Activated CD4-positive, alpha-beta memory T cell treated with anti-CD3 and anti-CD28 coated beads for 36 hours (primary cell): ENCODE data around the gene RANBP3. TPM values are rescaled to one million over a fixed set of nuclear protein-coding genes. Genes with fewer than 3 reads are reported as not detected.
A peak's percentile ranks its signal among the peaks of the same experiment; 100 is the strongest.

ENCODE experiments used
- CTCF ChIA-PET: fragments of 350-600 bp; sonication (Branson Sonifier 250); formaldehyde crosslinking; loops from one replicate; lab custom pipeline; 2021; ENCODE audit warnings: antibody characterized with exemption, inconsistent platforms; lab: Charles Lee
- POLR2A ChIA-PET: fragments of 350-600 bp; sonication (Branson Sonifier 250); formaldehyde crosslinking; loops from one replicate; lab custom pipeline; 2021; ENCODE audit warnings: antibody characterized with exemption; lab: Charles Lee
- DNase-seq: peaks from one replicate; pipeline ENCODE4 v3.0.0-alpha.2; 2020
- H3K27ac Mint-ChIP-seq: one replicate; pipeline ENCODE4 v1.8.0; 2021; ENCODE audit warnings: mixed read lengths
- H3K27me3 Mint-ChIP-seq: one replicate; pipeline ENCODE4 v1.8.0; 2021; ENCODE audit warnings: mixed read lengths
- H3K36me3 Mint-ChIP-seq: one replicate; pipeline ENCODE4 v1.8.0; 2021; ENCODE audit warnings: mixed read lengths
- H3K4me1 Mint-ChIP-seq: one replicate; pipeline ENCODE4 v1.8.0; 2021; ENCODE audit warnings: low read depth, mixed read lengths
- H3K4me3 Mint-ChIP-seq: one replicate; pipeline ENCODE4 v1.8.0; 2021; ENCODE audit warnings: mild to moderate bottlenecking, mixed read lengths
- H3K9me3 Mint-ChIP-seq: one replicate; pipeline ENCODE4 v1.8.0; 2021; ENCODE audit warnings: mixed read lengths
- intact Hi-C: fragments of 100-400 bp; cut with micrococcal nuclease; formaldehyde crosslinking; loops from one replicate; pipeline ENCODE4 v1.15.1; 2023
- total RNA-seq, 2 experiments: library from RNA; stranded (reverse); gene quantifications; one replicate each; pipeline ENCODE4 v1.2.3, GENCODE V29; 2021

The RANBP3 gene
- total RNA-seq, 2 experiments from 2014 or later: 78.1 to 81.3 TPM

- Mint-ChIP-seq H3K36me3 (peaks cover 5% of the 10 kb centered on the region), H3K27ac (no peak overlapping the region), H3K27me3 (no peaks in the 10 kb centered on the region), H3K9me3 (no peaks in the 10 kb centered on the region), H3K4me3 (no peak overlapping the region), H3K4me1 (no peaks in the 10 kb centered on the region)
- CTCF ChIA-PET: no interaction called here
- intact Hi-C loops: no loop called here
- DNase-seq: no peak
- POLR2A ChIA-PET: no interaction called here
Observed at GRCh38 chr19:5915782-5916165, 62.2 kb downstream of the RANBP3 start.

- intact Hi-C loops: no loop called here
- Mint-ChIP-seq H3K27ac (no peak overlapping the region), H3K9me3 (no peaks in the 10 kb centered on the region), H3K4me3 (no peak overlapping the region), H3K36me3 (peaks cover 5% of the 10 kb centered on the region), H3K4me1 (no peaks in the 10 kb centered on the region), H3K27me3 (no peaks in the 10 kb centered on the region)
- no peak for DNase-seq
- ChIA-PET CTCF (no interaction called here), POLR2A (no interaction called here)
Observed at GRCh38 chr19:5914946-5915781, 62.8 kb downstream of the RANBP3 start.

GRCh38 chr19:5914358-5914774 lies 63.6 kb downstream of the RANBP3 start:
- peaks cover 5% of the 10 kb centered on the region for H3K36me3 Mint-ChIP-seq
- no peaks in the 10 kb centered on the region for H3K27me3 Mint-ChIP-seq
- DNase-seq: no peak
- CTCF ChIA-PET: no interaction called here
- intact Hi-C loops: no loop called here
- POLR2A ChIA-PET: no interaction called here
- no peaks in the 10 kb centered on the region for H3K4me1 Mint-ChIP-seq
- H3K9me3 Mint-ChIP-seq: no peaks in the 10 kb centered on the region
- no peak overlapping the region for H3K4me3 Mint-ChIP-seq
- no peak overlapping the region for H3K27ac Mint-ChIP-seq

GRCh38 chr19:5913739-5914357 lies 64.1 kb downstream of the RANBP3 start, which contains the start of gene CAPS:
TSS of gene CAPS (plus strand) at chr19:5914254. CDS start at chr19:5914407, 153 bp downstream.
- peak within 1 kb of the TSS; percentile 18 for H3K27ac Mint-ChIP-seq
- no peak within 1 kb of the TSS for H3K4me3 Mint-ChIP-seq
- ChIA-PET POLR2A (no interaction called here), CTCF (no interaction called here)
- no peaks in the 10 kb centered on the region for H3K9me3 Mint-ChIP-seq
- peaks cover 5% of the 10 kb centered on the region for H3K36me3 Mint-ChIP-seq
- no peaks in the 10 kb centered on the region for H3K27me3 Mint-ChIP-seq
- H3K4me1 Mint-ChIP-seq: no peaks in the 10 kb centered on the region
- no peak for DNase-seq
- intact Hi-C loops: no loop called here

DNA sequence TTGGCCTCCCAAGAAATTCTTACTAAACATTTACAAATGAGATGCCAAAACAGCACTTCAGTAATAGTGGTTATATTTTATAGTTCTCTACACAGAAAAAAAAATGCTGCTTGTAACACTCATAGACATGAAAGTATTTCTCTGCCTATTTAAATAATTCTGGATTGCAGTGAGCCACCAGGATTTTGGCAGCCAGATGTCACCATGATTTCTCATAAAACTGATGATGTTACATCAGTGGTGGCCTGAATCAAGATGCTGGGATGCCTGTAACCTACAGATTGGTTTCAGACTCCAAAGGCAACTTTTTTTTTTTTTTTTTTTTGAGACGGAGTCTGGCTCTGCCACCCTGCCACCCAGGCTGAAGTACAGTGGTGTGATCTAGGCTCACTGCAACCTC lies 66.6 kb downstream of the RANBP3 start:
- Mint-ChIP-seq H3K27me3 (no peaks in the 10 kb centered on the region), H3K4me3 (no peak overlapping the region), H3K4me1 (peaks cover 11% of the 10 kb centered on the region), H3K9me3 (no peaks in the 10 kb centered on the region), H3K36me3 (peaks cover 1% of the 10 kb centered on the region), H3K27ac (no peak overlapping the region)
- intact Hi-C loops: no loop called here
- POLR2A ChIA-PET: no interaction called here
- DNase-seq: no peak
- CTCF ChIA-PET: no interaction called here

DNA sequence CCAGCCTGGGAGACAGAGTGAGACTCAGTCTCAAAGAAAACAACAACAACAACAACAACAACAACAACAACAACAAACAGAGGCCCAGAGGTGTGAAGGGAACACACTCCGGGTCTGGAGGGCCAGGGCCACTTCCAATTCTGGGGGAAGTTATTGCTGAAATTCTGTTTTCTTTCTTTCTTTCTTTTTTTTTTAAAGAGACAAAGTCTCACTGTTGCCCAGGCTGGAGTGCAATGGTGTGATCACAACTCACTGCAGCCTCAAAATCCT lies 67.4 kb downstream of the RANBP3 start:
- POLR2A ChIA-PET: no interaction called here
- Mint-ChIP-seq H3K36me3 (no peaks in the 10 kb centered on the region), H3K4me3 (no peak overlapping the region), H3K9me3 (no peaks in the 10 kb centered on the region), H3K4me1 (peaks cover 18% of the 10 kb centered on the region), H3K27me3 (no peaks in the 10 kb centered on the region), H3K27ac (no peak overlapping the region)
- intact Hi-C loops: no loop called here
- CTCF ChIA-PET: no interaction called here
- DNase-seq: no peak

DNA sequence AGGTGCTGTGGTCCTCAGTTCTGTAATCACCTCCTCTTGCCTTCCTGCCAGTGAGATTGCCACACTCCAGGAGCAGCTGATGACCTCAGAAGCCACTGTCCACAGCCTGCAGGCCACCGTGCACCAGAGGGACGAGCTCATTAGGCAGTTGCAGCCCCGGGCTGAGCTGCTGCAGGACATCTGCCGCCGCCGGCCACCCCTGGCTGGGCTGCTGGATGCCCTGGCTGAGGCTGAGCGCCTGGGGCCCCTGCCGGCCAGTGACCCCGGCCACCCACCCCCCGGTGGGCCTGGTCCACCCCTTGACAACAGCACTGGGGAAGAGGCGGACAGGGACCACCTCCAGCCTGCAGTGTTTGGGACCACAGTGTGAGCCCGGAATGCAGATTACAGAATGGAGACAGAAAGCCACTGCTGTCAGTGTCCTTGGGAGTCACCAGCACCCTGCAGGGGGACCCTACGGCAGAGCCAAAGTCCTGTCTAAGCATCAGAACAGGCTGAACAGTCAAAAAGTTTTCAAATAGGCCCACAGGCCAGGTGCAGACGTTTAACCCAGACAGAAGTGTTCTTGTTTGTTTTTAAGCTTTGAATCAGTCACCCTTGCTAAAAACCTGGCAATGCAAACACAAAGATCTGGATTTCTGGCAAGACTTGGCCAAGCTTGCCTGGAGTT lies 69.0 kb downstream of the RANBP3 start:
- H3K9me3 Mint-ChIP-seq: no peaks in the 10 kb centered on the region

GRCh38 chr19:5907241-5907640 lies 70.7 kb downstream of the RANBP3 start:
- intact Hi-C loops: no loop called here
- no peaks in the 10 kb centered on the region for H3K9me3 Mint-ChIP-seq
- no peak overlapping the region for H3K4me3 Mint-ChIP-seq
- H3K27ac Mint-ChIP-seq: peak overlapping the region; percentile 11
- H3K27me3 Mint-ChIP-seq: no peaks in the 10 kb centered on the region
- peak; percentile 48 for DNase-seq
- peaks cover 26% of the 10 kb centered on the region for H3K4me1 Mint-ChIP-seq
- CTCF ChIA-PET: interaction anchor here (0.6 to 2.6 kb wide), 2 partner anchors 103 to 115 kb away, joined by 3 to 8 read pairs; no protein-coding TSS in a partner anchor
- peaks cover 2% of the 10 kb centered on the region for H3K36me3 Mint-ChIP-seq
- POLR2A ChIA-PET: no interaction called here

More for the DNA sequence above, 69.0 kb downstream of the RANBP3 start:
- ChIA-PET POLR2A (no interaction called here), CTCF (interaction anchor here (1.3 to 1.4 kb wide), 2 partner anchors 59 to 105 kb away, joined by 4 to 5 read pairs; no protein-coding TSS in a partner anchor)
- intact Hi-C loops: no loop called here
- Mint-ChIP-seq H3K4me1 (peaks cover 18% of the 10 kb centered on the region), H3K27ac (no peak overlapping the region), H3K4me3 (no peak overlapping the region), H3K36me3 (no peaks in the 10 kb centered on the region), H3K27me3 (no peaks in the 10 kb centered on the region)
- no peak for DNase-seq

GRCh38 chr19:5905114-5905778 lies 72.7 kb downstream of the RANBP3 start:
- Mint-ChIP-seq H3K36me3 (peaks cover 8% of the 10 kb centered on the region), H3K9me3 (no peaks in the 10 kb centered on the region), H3K4me1 (peaks cover 34% of the 10 kb centered on the region), H3K27ac (peak overlapping the region; percentile 33), H3K27me3 (no peaks in the 10 kb centered on the region), H3K4me3 (peak overlapping the region; percentile 97)
- no peak for DNase-seq
- CTCF ChIA-PET: interaction anchor here (1.3 to 4.3 kb wide), 4 partner anchors 63 to 117 kb away, joined by 3 to 47 read pairs (median 6); partner anchors contain the start of genes DUS3L and NRTN
- POLR2A ChIA-PET: interaction anchor here (2.4 to 3.5 kb wide), 2 partner anchors 77 to 214 kb away, joined by 5 to 36 read pairs; no protein-coding TSS in a partner anchor
- intact Hi-C loops: loop anchor here (2.0 kb wide), 1 partner anchor 48 kb away; no protein-coding TSS in a partner anchor

GRCh38 chr19:5904352-5905113 lies 73.4 kb downstream of the RANBP3 start, which contains the start of gene VMAC:
TSS of gene VMAC (plus strand) at chr19:5904872. CDS start at chr19:5904891, 19 bp downstream.
- peak within 1 kb of the TSS; percentile 98 for H3K27ac Mint-ChIP-seq
- peaks cover 38% of the 10 kb centered on the region for H3K4me1 Mint-ChIP-seq
- CTCF ChIA-PET: interaction anchor here (0.6 to 4.3 kb wide), 11 partner anchors 13 to 223 kb away, joined by 3 to 47 read pairs (median 3); partner anchors contain the start of genes DUS3L, NRTN and RPL36
- no peaks in the 10 kb centered on the region for H3K27me3 Mint-ChIP-seq
- DNase-seq: peak; percentile 100
- intact Hi-C loops: loop anchor here (1.0 to 5.0 kb wide), 11 partner anchors 48 to 521 kb away; partner anchors contain the start of genes DUS3L, MICOS13, RANBP3 and RFX2
- peak within 1 kb of the TSS; percentile 97 for H3K4me3 Mint-ChIP-seq
- peaks cover 10% of the 10 kb centered on the region for H3K36me3 Mint-ChIP-seq
- no peaks in the 10 kb centered on the region for H3K9me3 Mint-ChIP-seq
- POLR2A ChIA-PET: interaction anchor here (0.5 to 3.5 kb wide), 10 partner anchors 44 to 1524 kb away, joined by 3 to 36 read pairs (median 6); partner anchors contain the start of genes CATSPERD, LONP1, RANBP3 and SAFB
